HG03460 (cell line): Measurements from ENCODE around the gene FLT3.

Experiments
- ATAC-seq: cut with Tn5 transposase; IDR thresholded peaks from one replicate; pipeline ENCODE4 v1.9.1; 2021; ENCODE audit not compliant: unreplicated experiment

The FLT3 gene

GRCh38 chr13:27963491-27963890 is 136.9 kb downstream of the FLT3 start:
- no peak for ATAC-seq

- no peak for ATAC-seq
Measured at GRCh38 chr13:27962982-27963381, 137.4 kb downstream of the FLT3 start.

- ATAC-seq: no peak
Measured at GRCh38 chr13:27962128-27962841, 138.1 kb downstream of the FLT3 start.

GRCh38 chr13:27961227-27962085 is 138.9 kb downstream of the FLT3 start:
- no peak for ATAC-seq

GRCh38 chr13:27960362-27961226 is 139.8 kb downstream of the FLT3 start:
- no peak for ATAC-seq

GRCh38 chr13:27959976-27960361 is 140.4 kb downstream of the FLT3 start:
- no peak for ATAC-seq

GRCh38 chr13:27956576-27957300 is 143.6 kb downstream of the FLT3 start:
- ATAC-seq: no peak

- no peak for ATAC-seq
Measured at GRCh38 chr13:27955014-27955591, 145.3 kb downstream of the FLT3 start.

GRCh38 chr13:27954406-27954851 is 145.9 kb downstream of the FLT3 start:
- ATAC-seq: peak; percentile 27

- ATAC-seq: peak; percentile 82
Measured at GRCh38 chr13:27953676-27954405, 146.5 kb downstream of the FLT3 start.
